Stimulated activated effector memory CD8-positive, alpha-beta T cell treated with anti-CD3 and anti-CD28 coated beads, Interleukin-12 subunit alpha, Interleukin-12 subunit beta, amount 100 ng/mL, for 72 hours (primary cell): ENCODE measurements around the gene POU3F2.

Source experiments
- ATAC-seq: fragments of 150-1000 bp; cut with Tn5 transposase; 2 replicates; pipeline ENCODE4 v1.10.0; 2021
- DNase-seq, 2 donors: peaks; one replicate each; pipeline ENCODE4 v3.0.0; 2021 to 2022; ENCODE audit warnings: low spot score in 2 of 2
- H3K27ac Mint-ChIP-seq: one replicate; pipeline ENCODE4 v1.8.0; 2022; ENCODE audit warnings: mild to moderate bottlenecking, mixed read lengths
- H3K36me3 Mint-ChIP-seq: one replicate; pipeline ENCODE4 v1.8.0; 2022; ENCODE audit warnings: mild to moderate bottlenecking, mixed read lengths
- H3K4me1 Mint-ChIP-seq: one replicate; pipeline ENCODE4 v1.8.0; 2022; ENCODE audit warnings: mixed read lengths
- H3K4me3 Mint-ChIP-seq: one replicate; pipeline ENCODE4 v1.8.0; 2022; ENCODE audit warnings: mild to moderate bottlenecking, mixed read lengths
- H3K9me3 Mint-ChIP-seq: one replicate; pipeline ENCODE4 v1.8.0; 2022; ENCODE audit warnings: mixed read lengths

POU3F2 gene

GRCh38 chr6:98836962-98837944 is 2.9 kb downstream of the POU3F2 start:
- peaks cover 6% of the 10 kb centered on the region for H3K36me3 Mint-ChIP-seq
- H3K4me3 Mint-ChIP-seq = no peak overlapping the region
- no peaks in the 10 kb centered on the region for H3K9me3 Mint-ChIP-seq
- DNase-seq = no peak
- H3K4me1 Mint-ChIP-seq = peaks cover 37% of the 10 kb centered on the region
- no peak for ATAC-seq
- H3K27ac Mint-ChIP-seq = no peak overlapping the region

- ATAC-seq (no peak), DNase-seq (no peak)
- Mint-ChIP-seq H3K9me3 (no peaks in the 10 kb centered on the region), H3K4me1 (peaks cover 34% of the 10 kb centered on the region), H3K4me3 (no peak overlapping the region), H3K27ac (no peak overlapping the region), H3K36me3 (peaks cover 6% of the 10 kb centered on the region)
Observed at GRCh38 chr6:98838032-98838431, 3.7 kb downstream of the POU3F2 start.

DNA sequence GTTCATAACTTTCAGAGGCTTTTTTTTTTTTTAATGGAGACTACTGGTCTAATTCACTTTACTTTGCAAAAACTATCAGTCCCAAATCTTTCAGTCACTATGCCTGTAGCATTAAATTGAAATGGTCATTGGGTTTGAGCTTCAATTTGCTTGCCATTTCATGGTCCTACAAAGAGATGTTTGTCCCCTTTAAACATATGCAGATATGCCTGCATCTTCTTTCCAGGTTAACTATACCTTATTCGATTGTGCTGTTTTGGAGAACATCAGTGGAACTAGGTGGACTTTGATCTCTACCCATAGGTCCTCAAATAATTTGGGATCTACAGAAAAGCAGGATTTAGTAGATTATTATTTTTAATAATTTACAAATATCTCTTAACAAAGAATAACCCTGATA is 4.6 kb downstream of the POU3F2 start:
- DNase-seq (no peak), ATAC-seq (no peak)
- peaks cover 31% of the 10 kb centered on the region for H3K4me1 Mint-ChIP-seq
- H3K4me3 Mint-ChIP-seq = no peak overlapping the region
- H3K27ac Mint-ChIP-seq = no peak overlapping the region
- no peaks in the 10 kb centered on the region for H3K36me3 Mint-ChIP-seq
- H3K9me3 Mint-ChIP-seq = no peaks in the 10 kb centered on the region

GRCh38 chr6:98839781-98840361 is 5.5 kb downstream of the POU3F2 start:
- Mint-ChIP-seq H3K9me3 (no peaks in the 10 kb centered on the region), H3K36me3 (no peaks in the 10 kb centered on the region), H3K4me1 (peaks cover 23% of the 10 kb centered on the region), H3K27ac (no peak overlapping the region), H3K4me3 (no peak overlapping the region)
- no peak for ATAC-seq
- DNase-seq = no peak

DNA sequence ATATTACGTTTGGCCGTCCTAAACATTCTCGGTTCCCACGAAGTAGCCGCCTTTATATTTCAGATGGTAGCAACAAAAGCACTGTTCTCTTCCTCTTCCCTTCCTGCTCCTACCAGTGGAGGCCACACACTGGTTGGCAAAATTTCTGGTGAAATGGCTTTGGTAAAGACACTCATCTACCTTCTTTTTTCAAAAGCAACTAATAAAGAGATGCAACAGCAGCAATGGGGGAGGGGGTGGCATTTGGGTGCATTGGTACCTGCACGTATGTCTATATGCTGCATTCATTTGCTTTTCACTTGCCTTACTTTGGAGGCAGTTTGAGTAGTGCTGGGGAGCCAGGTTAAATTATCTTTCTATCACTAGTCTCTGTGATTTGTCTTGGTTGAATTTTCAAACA is 6.0 kb downstream of the POU3F2 start:
- Mint-ChIP-seq H3K4me1 (peaks cover 24% of the 10 kb centered on the region), H3K4me3 (no peak overlapping the region), H3K27ac (no peak overlapping the region), H3K9me3 (no peaks in the 10 kb centered on the region), H3K36me3 (no peaks in the 10 kb centered on the region)
- ATAC-seq = no peak
- no peak for DNase-seq

DNA sequence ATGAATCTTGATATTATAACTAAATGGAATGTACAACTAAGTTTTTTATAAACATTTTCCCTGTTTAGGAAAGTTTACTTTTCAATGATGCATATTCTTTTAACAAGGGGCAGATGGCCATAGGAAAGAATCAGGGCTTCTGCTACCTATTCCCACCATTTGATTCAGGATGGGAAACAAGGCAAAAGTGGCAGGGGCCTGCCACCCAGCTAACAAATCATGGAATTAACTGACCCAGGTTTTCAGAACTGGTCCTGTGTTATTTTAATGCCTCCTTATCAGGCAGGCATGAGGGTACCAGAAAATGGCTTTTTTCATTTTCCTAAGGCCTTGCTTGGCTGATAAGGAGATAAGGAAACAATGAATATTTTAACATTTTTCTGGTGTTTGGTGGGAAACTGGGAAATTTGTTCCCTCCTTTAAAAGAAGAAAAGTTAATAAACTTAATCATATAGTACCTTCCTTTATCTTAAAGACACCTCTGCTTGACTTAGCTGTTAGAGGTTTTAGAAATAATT is 6.7 kb downstream of the POU3F2 start:
- ATAC-seq (no peak), DNase-seq (no peak)
- Mint-ChIP-seq H3K9me3 (no peaks in the 10 kb centered on the region), H3K4me3 (no peak overlapping the region), H3K27ac (no peak overlapping the region), H3K36me3 (peaks cover 5% of the 10 kb centered on the region), H3K4me1 (peaks cover 24% of the 10 kb centered on the region)

- Mint-ChIP-seq H3K4me3 (no peak overlapping the region), H3K36me3 (peaks cover 5% of the 10 kb centered on the region), H3K27ac (no peak overlapping the region), H3K4me1 (peaks cover 19% of the 10 kb centered on the region), H3K9me3 (no peaks in the 10 kb centered on the region)
- ATAC-seq (no peak), DNase-seq (no peak)
Observed at GRCh38 chr6:98841621-98842341, 7.4 kb downstream of the POU3F2 start.

DNA sequence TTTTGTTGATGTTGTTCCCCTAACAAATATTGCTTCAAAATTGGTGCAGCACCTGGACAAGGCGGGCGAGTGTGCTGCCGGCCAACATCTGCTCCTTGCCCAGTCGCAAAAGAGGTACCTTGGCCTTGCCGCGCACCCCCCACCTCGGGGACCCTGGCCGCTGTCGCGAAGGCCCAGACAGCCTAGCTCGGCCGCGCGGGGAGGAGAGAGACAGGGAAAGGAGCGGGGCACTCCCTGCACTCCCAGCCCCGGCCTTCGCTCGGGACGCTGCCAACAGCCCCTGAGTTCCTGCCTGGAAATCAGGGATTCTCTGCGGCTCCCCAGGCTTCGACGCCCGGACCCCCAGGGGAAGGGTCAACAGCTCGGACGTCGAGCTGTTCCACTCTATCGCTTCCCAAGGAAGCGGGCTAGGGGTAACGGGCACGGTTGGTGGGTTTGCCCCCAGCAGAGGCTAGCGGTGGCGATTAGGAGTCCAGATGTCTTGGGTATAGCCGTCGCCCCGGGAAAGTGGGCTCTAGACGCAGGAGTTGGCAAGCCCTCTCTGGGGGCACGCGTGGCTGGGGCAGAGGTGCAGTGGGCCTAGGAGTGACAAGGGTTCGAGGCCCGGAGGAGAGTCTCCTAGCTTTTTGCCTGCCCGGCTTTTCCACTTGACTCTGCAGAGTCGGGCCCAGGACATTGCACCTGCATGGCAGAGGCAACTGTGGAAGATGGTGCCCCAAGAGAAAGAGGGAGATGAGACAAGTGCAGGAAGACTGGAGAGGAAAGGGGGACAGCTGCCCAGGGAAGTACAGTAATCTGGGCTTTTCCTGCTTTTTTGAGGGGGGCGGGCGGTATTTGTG is 8.2 kb downstream of the POU3F2 start:
- Mint-ChIP-seq H3K4me1 (peaks cover 19% of the 10 kb centered on the region), H3K4me3 (no peak overlapping the region), H3K9me3 (no peaks in the 10 kb centered on the region), H3K36me3 (peaks cover 5% of the 10 kb centered on the region), H3K27ac (no peak overlapping the region)
- DNase-seq (no peak), ATAC-seq (no peak)

DNA sequence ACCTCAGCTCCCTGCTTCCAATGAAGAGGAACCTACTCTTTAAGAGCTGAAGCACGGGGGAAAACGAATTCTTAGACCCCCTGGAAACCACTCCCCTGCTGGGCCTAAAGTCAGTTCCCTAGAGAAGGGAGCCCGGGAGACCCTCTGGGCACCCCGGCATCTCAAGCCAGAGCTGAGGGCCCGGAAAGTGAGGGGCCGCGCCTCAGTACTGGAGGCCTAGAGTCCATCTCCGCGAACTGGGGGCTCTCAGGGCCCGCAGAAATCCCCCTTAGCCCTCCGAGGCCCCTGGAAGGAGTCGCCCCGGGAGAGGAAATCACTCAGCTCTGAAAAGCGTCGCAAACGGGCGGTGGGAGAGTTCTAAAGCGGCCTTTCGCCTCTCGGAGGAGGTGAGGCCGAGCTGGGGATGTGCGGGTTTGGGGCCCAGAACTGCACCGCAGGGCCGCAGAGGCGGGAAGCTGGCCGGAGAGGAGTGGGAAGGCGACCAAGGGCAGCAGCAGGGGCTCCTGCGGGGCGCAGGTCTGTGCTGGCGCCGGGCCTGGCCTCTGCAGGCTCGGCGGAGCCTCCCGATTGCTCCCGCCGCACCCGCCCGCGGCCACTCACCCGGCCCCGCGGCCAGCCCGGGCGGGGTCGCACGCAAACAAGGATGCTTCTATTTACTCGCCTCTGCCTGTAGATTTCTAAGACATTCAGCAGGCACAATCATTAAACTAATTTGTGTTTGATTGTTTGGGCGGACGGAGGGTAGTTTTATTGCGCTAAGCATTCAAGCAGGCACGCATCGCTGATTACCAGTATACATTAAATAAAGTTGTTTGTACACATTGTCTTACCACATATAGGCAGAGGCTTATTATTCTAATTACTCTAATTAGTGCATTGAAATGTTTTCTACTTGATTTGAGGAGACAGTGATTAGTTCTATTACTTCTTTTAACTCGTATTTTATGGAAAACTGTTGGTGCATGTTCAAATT is 9.2 kb downstream of the POU3F2 start:
- Mint-ChIP-seq H3K9me3 (no peaks in the 10 kb centered on the region), H3K4me3 (no peak overlapping the region), H3K4me1 (peaks cover 19% of the 10 kb centered on the region), H3K27ac (no peak overlapping the region), H3K36me3 (peaks cover 5% of the 10 kb centered on the region)
- no peak for ATAC-seq
- no peak for DNase-seq

GRCh38 chr6:98844244-98845210 is 10.2 kb downstream of the POU3F2 start:
- Mint-ChIP-seq H3K36me3 (peaks cover 5% of the 10 kb centered on the region), H3K4me1 (peaks cover 19% of the 10 kb centered on the region), H3K9me3 (no peaks in the 10 kb centered on the region), H3K27ac (no peak overlapping the region), H3K4me3 (peak overlapping the region; percentile 70)
- no peak for DNase-seq
- ATAC-seq = no peak

GRCh38 chr6:98845211-98846020 is 11.0 kb downstream of the POU3F2 start:
- H3K27ac Mint-ChIP-seq = no peak overlapping the region
- peak; percentile 63 for ATAC-seq
- H3K4me1 Mint-ChIP-seq = peaks cover 19% of the 10 kb centered on the region
- no peaks in the 10 kb centered on the region for H3K9me3 Mint-ChIP-seq
- H3K4me3 Mint-ChIP-seq = peak overlapping the region; percentile 70
- peaks cover 5% of the 10 kb centered on the region for H3K36me3 Mint-ChIP-seq
- DNase-seq = peak; percentile 59 to 84

DNA sequence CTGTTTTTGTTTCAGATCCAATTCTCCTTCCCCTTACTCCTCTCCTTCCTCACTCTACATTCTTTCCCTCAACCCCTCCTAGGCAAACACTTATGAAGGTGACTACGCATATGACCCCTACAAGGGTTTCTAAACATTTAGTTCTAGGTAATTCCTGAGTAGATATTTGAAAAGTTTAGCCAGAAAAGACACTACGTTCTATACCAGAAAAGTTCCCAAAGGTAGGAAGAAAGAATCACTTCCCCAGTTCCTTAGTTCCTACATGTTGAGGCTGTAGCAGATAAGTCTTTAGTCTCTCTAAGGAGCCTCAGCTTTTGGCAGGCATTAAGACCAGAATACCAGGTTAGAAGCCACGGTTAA is 11.6 kb downstream of the POU3F2 start:
- Mint-ChIP-seq H3K9me3 (no peaks in the 10 kb centered on the region), H3K4me1 (peaks cover 19% of the 10 kb centered on the region), H3K27ac (no peak overlapping the region), H3K4me3 (peak overlapping the region; percentile 70), H3K36me3 (peaks cover 5% of the 10 kb centered on the region)
- DNase-seq (no peak), ATAC-seq (no peak)
